A673 (cell line): ENCODE measurements around the gene PIAS1. TPM values are rescaled to one million over a fixed set of nuclear protein-coding genes. Genes with fewer than 3 reads are reported as not detected.

Experiments
- BruUV-seq: library from RNA; stranded (reverse); fragments of 400-500 nt; replicated peaks from 2 replicates; lab custom pipeline; 2021; lab: Mats Ljungman, UMichigan
- CTCF ChIA-PET: fragments of 300-600 bp; sonication (Branson Sonifier 250); formaldehyde crosslinking; loops from one replicate; lab custom pipeline; 2022; ENCODE audit warnings: antibody characterized with exemption; lab: Charles Lee
- POLR2A ChIA-PET: fragments of 300-600 bp; sonication (Branson Sonifier 250); formaldehyde crosslinking; loops from one replicate; lab custom pipeline; 2022; ENCODE audit warnings: antibody characterized with exemption; ENCODE audit not compliant: low non-redundant PET; lab: Charles Lee
- DNase-seq: peaks from one replicate; pipeline ENCODE4 v3.0.0-alpha.2; 2015; ENCODE audit warnings: low spot score
- H3K27ac ChIP-seq: fragments of 200-600 bp; sonication (generic); 2 replicates; pipeline ENCODE4 v1.5.1; 2016; ENCODE audit warnings: mixed run types, low read depth, mild to moderate bottlenecking, mixed read lengths, antibody characterized with exemption, low read length; ENCODE audit not compliant: poor library complexity, severe bottlenecking
- H3K27me3 ChIP-seq: fragments of 200-600 bp; sonication (generic); replicated peaks from 2 replicates; pipeline ENCODE4 v1.6.1; 2017; ENCODE audit warnings: mixed run types, low read depth, mild to moderate bottlenecking, mixed read lengths, antibody characterized with exemption, low read length; ENCODE audit not compliant: insufficient read depth, poor library complexity
- H3K36me3 ChIP-seq: fragments of 200-600 bp; sonication (generic); 2 replicates; pipeline ENCODE4 v1.6.1; 2016; ENCODE audit warnings: mixed run types, mild to moderate bottlenecking, mixed read lengths, antibody characterized with exemption, low read length; ENCODE audit not compliant: insufficient read depth, poor library complexity, severe bottlenecking
- H3K4me1 ChIP-seq: fragments of 200-600 bp; sonication (generic); 2 replicates; pipeline ENCODE4 v1.6.1; 2017; ENCODE audit warnings: mixed run types, mild to moderate bottlenecking, mixed read lengths, antibody characterized with exemption, low read length; ENCODE audit not compliant: insufficient read depth, poor library complexity, severe bottlenecking
- H3K4me3 ChIP-seq: fragments of 200-600 bp; sonication (generic); 2 replicates; pipeline ENCODE4 v1.5.1; 2016; ENCODE audit warnings: low read depth, mixed run types, mild to moderate bottlenecking, mixed read lengths, low read length; ENCODE audit not compliant: poor library complexity, severe bottlenecking
- H3K9me3 ChIP-seq: fragments of 200-600 bp; sonication (generic); 2 replicates; pipeline ENCODE4 v1.6.1; 2016; ENCODE audit warnings: mixed run types, low read depth, mild to moderate bottlenecking, mixed read lengths, antibody characterized with exemption, low read length; ENCODE audit not compliant: poor library complexity, severe bottlenecking
- EZH2 ChIP-seq: fragments of 200-600 bp; sonication (generic); IDR thresholded peaks from 2 replicates; pipeline ENCODE4 v1.6.1; 2017; ENCODE audit warnings: borderline replicate concordance, low read depth, mild to moderate bottlenecking, mixed read lengths, antibody characterized with exemption, low read length; ENCODE audit not compliant: poor library complexity, severe bottlenecking
- intact Hi-C: fragments of 100-400 bp; cut with micrococcal nuclease; formaldehyde crosslinking; loops from one replicate; pipeline ENCODE4 v1.10.0; 2022; ENCODE audit not compliant: unreplicated experiment
- total RNA-seq: library from RNA; stranded (reverse); gene quantifications from 2 replicates; pipeline ENCODE4 v1.2.3, GENCODE V29; 2021
- TF ChIP-seq, protein P1 (sequence below): fragments of 300-800, 200-600 bp; sonication (generic); conservative IDR thresholded peaks from 2 replicates; pipeline ENCODE4 v1.5.1; 2017; ENCODE audit warnings: low read depth, mild to moderate bottlenecking, antibody characterized with exemption, low read length, moderate library complexity, mixed read lengths

The PIAS1 gene
- total RNA-seq, 1 experiment from 2014 or later = 40.2 TPM

DNA sequence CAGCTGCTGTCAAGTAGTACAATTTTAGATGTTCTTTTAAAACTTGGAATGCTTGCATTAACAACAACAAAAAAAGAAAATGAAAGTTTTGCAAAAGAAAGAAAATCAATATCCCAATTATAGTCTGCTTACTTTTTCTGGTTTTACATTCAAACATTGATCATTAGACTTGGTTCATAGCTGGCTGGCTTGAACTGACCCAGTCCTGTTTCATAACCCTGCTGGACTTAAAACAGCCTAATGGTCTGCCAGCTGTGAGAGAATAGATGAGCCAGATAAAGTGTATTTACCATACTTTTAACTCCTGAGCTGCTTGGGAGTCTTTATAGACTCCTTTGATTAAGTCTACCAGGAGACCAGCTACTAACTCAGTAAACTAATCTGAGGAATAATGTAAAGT is 59.2 kb downstream of the PIAS1 start:
- Histone ChIP-seq H3K9me3 (no peaks in the 10 kb centered on the region), H3K27ac (no peak overlapping the region), H3K36me3 (no peaks in the 10 kb centered on the region), H3K4me3 (no peak overlapping the region), H3K27me3 (no peaks in the 10 kb centered on the region), H3K4me1 (peaks cover 25% of the 10 kb centered on the region)
- no peak for DNase-seq
- CTCF ChIA-PET = no interaction called here
- no TSS peak for BruUV-seq
- POLR2A ChIA-PET = no interaction called here
- TF ChIP-seq EZH2 = no peak
- TF ChIP-seq, protein P1, sequence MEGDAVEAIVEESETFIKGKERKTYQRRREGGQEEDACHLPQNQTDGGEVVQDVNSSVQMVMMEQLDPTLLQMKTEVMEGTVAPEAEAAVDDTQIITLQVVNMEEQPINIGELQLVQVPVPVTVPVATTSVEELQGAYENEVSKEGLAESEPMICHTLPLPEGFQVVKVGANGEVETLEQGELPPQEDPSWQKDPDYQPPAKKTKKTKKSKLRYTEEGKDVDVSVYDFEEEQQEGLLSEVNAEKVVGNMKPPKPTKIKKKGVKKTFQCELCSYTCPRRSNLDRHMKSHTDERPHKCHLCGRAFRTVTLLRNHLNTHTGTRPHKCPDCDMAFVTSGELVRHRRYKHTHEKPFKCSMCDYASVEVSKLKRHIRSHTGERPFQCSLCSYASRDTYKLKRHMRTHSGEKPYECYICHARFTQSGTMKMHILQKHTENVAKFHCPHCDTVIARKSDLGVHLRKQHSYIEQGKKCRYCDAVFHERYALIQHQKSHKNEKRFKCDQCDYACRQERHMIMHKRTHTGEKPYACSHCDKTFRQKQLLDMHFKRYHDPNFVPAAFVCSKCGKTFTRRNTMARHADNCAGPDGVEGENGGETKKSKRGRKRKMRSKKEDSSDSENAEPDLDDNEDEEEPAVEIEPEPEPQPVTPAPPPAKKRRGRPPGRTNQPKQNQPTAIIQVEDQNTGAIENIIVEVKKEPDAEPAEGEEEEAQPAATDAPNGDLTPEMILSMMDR = no peak
- intact Hi-C loops = no loop called here

DNA sequence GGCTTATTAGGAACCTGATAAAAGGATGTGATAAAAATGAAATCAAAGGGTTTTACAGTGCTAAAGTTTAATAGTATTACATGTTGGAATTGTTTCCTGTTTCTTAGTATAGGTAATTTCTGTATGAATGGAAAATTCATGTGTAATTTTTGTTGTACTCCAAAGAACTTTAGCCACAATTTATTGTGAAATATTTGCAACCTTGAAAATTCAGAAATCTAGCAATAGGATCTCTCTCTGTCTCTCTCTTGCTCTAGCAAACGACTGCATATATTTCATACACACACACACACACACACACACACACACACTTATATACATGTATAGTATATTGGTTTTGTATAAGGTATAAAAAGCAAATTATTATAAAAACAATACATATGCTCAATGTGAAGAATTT is 59.6 kb downstream of the PIAS1 start:
- no TSS peak for BruUV-seq
- ChIA-PET CTCF (no interaction called here), POLR2A (no interaction called here)
- TF ChIP-seq, protein P1 = no peak
- no peak for TF ChIP-seq EZH2
- Histone ChIP-seq H3K36me3 (no peaks in the 10 kb centered on the region), H3K9me3 (no peaks in the 10 kb centered on the region), H3K4me1 (peaks cover 25% of the 10 kb centered on the region), H3K27ac (no peak overlapping the region), H3K27me3 (no peaks in the 10 kb centered on the region), H3K4me3 (peak overlapping the region; percentile 27)
- intact Hi-C loops = no loop called here
- no peak for DNase-seq

DNA sequence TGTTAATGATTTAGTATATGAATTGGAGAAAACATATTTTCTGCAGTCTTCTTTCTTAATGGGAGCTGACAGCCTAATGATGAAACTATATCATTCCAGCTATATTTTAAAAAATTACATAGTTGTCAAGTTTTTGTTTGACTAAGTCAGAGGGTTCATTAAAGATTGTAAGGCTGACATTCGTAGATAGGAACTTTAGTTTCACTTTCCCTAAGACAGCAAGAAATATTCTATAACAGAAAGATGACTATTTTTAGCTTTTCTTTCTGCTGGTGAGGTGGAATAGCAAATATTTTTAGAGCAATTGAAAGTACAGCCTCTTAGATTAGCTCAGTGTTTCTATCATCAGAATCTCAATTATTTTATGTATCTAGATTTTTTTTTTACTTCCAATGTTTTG is 60.2 kb downstream of the PIAS1 start:
- CTCF ChIA-PET = no interaction called here

More for the DNA sequence above, 60.2 kb downstream of the PIAS1 start:
- TF ChIP-seq, protein P1 = no peak
- no peak for TF ChIP-seq EZH2
- Histone ChIP-seq H3K27me3 (no peaks in the 10 kb centered on the region), H3K4me3 (peak overlapping the region; percentile 27), H3K27ac (no peak overlapping the region), H3K4me1 (peaks cover 25% of the 10 kb centered on the region), H3K9me3 (no peaks in the 10 kb centered on the region), H3K36me3 (no peaks in the 10 kb centered on the region)
- DNase-seq = no peak
- intact Hi-C loops = no loop called here
- POLR2A ChIA-PET = no interaction called here
- no TSS peak for BruUV-seq
